ENCODE results near the gene CACNA1H. TPM values are rescaled to one million over a fixed set of nuclear protein-coding genes. Genes with fewer than 3 reads are reported as not detected.

The CACNA1H gene
- total and polyA plus RNA-seq, 2 of the 8 experiments (the other 6 are each of a cell fraction or from before 2014, with no cell fraction given), result 14.0 to 28.7 TPM

DNA sequence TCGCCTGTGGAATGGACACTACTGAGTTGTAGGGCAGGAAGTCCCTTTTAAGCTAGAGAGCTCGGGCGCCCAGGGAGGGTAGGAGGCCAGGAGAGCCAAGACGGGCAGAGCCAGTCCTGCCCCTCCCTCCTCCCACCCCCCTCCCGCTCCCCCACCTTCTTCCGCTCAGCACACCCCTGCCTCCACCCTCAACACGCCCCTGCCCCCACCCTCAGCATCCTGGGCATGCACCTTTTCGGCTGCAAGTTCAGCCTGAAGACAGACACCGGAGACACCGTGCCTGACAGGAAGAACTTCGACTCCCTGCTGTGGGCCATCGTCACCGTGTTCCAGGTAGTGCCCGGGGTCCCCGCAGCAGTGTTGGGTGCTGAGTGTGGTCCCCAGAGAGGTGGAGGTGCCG lies 53.9 kb downstream of the CACNA1H start (continued):
- TF ChIP-seq, protein P1, sequence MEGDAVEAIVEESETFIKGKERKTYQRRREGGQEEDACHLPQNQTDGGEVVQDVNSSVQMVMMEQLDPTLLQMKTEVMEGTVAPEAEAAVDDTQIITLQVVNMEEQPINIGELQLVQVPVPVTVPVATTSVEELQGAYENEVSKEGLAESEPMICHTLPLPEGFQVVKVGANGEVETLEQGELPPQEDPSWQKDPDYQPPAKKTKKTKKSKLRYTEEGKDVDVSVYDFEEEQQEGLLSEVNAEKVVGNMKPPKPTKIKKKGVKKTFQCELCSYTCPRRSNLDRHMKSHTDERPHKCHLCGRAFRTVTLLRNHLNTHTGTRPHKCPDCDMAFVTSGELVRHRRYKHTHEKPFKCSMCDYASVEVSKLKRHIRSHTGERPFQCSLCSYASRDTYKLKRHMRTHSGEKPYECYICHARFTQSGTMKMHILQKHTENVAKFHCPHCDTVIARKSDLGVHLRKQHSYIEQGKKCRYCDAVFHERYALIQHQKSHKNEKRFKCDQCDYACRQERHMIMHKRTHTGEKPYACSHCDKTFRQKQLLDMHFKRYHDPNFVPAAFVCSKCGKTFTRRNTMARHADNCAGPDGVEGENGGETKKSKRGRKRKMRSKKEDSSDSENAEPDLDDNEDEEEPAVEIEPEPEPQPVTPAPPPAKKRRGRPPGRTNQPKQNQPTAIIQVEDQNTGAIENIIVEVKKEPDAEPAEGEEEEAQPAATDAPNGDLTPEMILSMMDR (IDR thresholded peaks at IDR 0.05; ENCODE audit: control extremely low read depth in 1 of 3, insufficient read depth in 1 of 3, low read depth in 1 of 3, low read length in 3 of 3), result no peak
- TF ChIP-seq EGR1 (IDR thresholded peaks at IDR 0.05; ENCODE audit: borderline replicate concordance, low read depth, low read length) (no peak), ZNF274 (IDR thresholded peaks at IDR 0.05; ENCODE audit: borderline replicate concordance, extremely low read depth, low read length) (no peak), RFX5 (IDR thresholded peaks at IDR 0.05; ENCODE audit: borderline replicate concordance, low read depth, low read length) (no peak), TEAD4 (IDR thresholded peaks at IDR 0.05; ENCODE audit: low read depth, low read length) (no peak), EP300 (IDR thresholded peaks at IDR 0.05; ENCODE audit: borderline replicate concordance in 1 of 2, low read depth in 2 of 2, low read length in 2 of 2) (no peak)
